ENCODE data around the gene RUNX3. TPM values are rescaled to one million over a fixed set of nuclear protein-coding genes. Genes with fewer than 3 reads are reported as not detected.

Gene RUNX3
- not detected in 2 replicates for total RNA-seq

GRCh38 chr1:24930260-24931145 lies at the start of gene RUNX3:
Gene RUNX3, minus strand, starts transcription at chr1:24930276. Its CDS starts 408 bp downstream, at chr1:24929868.

Small RNA genes lying within 50 kb of the gene (small RNA-seq; reads per million reads assigned to genes)
- not detected for gene MIR6731

Other genes with a start within 250 kb of the RUNX3 start
- gene CLIC4, start 184.8 kb downstream of the RUNX3 start, total RNA-seq, result 842 and 889 TPM in 2 replicates